ENCODE measurements around the gene CSPG4.
"Not testable (repeated sequence)": the region's sequence is repeated elsewhere in the genome, so short reads cannot be mapped to it uniquely, and the experiment has no call there.

Gene CSPG4

DNA sequence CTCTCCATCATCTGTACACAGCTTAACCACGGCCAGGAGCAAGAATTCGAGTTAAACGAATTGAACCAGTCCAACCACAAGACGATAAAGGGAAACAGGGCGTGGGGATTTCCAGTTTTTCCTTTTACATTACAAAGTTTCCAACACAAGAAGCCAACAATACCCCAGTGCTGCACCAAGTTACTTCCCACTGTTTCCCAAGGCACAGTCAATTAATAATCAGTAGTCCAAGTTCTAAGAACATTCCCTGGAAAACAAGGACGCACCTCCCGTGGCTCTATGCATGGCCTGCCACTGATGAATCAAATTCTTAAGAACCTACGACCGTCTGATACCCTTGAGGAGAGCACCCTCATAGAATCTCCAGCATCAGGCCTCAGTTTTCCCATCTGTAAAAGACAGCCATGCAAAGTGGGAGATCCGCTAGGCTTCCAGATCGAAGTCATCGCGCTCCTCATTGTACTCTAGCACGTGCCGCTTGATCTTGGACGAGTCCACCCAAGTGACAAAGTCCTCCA is 73.4 kb downstream of the CSPG4 start:
- Histone ChIP-seq H3K27me3 (ENCODE audit: insufficient read depth, poor library complexity, severe bottlenecking) (no peaks in the 10 kb centered on the region), H3K36me3 (ENCODE audit: low read depth) (peaks cover 20% of the 10 kb centered on the region), H3K4me1 (ENCODE audit: insufficient read depth, poor library complexity, severe bottlenecking) (peaks cover 6% of the 10 kb centered on the region), H3K9me3 (ENCODE audit: severe bottlenecking) (no peaks in the 10 kb centered on the region), H3K4me3 (ENCODE audit: severe bottlenecking) (peak overlapping the region; percentile 54), H3K27ac (ENCODE audit: poor library complexity, severe bottlenecking) (peak overlapping the region; percentile 85)
- DNase-seq (ENCODE audit: low spot score) (no peak), ATAC-seq (ENCODE audit: low read depth) (no peak)
- TF ChIP-seq, protein P1, sequence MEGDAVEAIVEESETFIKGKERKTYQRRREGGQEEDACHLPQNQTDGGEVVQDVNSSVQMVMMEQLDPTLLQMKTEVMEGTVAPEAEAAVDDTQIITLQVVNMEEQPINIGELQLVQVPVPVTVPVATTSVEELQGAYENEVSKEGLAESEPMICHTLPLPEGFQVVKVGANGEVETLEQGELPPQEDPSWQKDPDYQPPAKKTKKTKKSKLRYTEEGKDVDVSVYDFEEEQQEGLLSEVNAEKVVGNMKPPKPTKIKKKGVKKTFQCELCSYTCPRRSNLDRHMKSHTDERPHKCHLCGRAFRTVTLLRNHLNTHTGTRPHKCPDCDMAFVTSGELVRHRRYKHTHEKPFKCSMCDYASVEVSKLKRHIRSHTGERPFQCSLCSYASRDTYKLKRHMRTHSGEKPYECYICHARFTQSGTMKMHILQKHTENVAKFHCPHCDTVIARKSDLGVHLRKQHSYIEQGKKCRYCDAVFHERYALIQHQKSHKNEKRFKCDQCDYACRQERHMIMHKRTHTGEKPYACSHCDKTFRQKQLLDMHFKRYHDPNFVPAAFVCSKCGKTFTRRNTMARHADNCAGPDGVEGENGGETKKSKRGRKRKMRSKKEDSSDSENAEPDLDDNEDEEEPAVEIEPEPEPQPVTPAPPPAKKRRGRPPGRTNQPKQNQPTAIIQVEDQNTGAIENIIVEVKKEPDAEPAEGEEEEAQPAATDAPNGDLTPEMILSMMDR (IDR thresholded peaks at IDR 0.05; ENCODE audit: poor library complexity, severe bottlenecking) = no peak

DNA sequence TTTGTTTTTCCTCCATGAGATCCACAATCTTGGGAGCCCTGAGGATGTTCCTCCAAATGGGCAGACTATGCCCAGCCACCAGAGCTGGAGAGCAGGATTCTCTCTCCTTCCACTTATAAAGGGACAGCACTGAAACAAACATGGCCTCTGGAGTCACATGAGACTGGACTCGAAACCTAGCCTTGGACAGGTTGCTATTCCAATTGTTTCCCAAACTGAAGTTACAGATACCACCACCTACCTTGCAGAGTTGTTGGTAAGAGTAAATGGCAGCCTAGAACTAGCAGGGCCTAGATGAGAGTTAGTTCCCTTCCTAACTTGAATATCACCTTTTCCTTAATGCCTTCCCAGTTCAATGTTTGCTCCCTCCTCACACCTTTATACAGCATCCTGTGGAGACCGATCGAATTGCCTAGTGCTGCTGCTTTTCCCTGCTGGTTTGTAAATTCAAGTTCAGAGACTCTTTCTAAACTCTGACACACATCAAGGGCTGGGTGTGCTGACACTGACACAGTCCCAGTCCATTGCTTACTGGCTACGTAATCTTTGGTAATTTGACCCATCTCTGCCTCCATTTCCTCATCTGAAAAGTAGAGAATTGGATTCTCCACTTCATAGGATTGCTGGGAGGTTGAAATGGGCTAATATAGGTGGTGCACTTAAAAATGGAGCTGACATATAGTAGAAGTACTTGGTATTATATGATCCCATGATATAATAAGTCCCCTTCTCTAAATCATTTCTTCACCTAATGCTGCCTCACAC is 75.2 kb downstream of the CSPG4 start:
- ATAC-seq (ENCODE audit: low read depth) (no peak), DNase-seq (ENCODE audit: low spot score) (no peak)
- H3K36me3 ChIP-seq (ENCODE audit: low read depth) = peaks cover 20% of the 10 kb centered on the region
- H3K27ac ChIP-seq (ENCODE audit: poor library complexity, severe bottlenecking) = peak overlapping the region; percentile 85
- H3K4me3 ChIP-seq (ENCODE audit: severe bottlenecking) = no peak overlapping the region
- H3K9me3 ChIP-seq (ENCODE audit: severe bottlenecking) = no peaks in the 10 kb centered on the region
- TF ChIP-seq, protein P1 (IDR thresholded peaks at IDR 0.05; ENCODE audit: poor library complexity, severe bottlenecking) = no peak
- H3K27me3 ChIP-seq (ENCODE audit: insufficient read depth, poor library complexity, severe bottlenecking) = no peaks in the 10 kb centered on the region
- peaks cover 6% of the 10 kb centered on the region for H3K4me1 ChIP-seq (ENCODE audit: insufficient read depth, poor library complexity, severe bottlenecking)

DNA sequence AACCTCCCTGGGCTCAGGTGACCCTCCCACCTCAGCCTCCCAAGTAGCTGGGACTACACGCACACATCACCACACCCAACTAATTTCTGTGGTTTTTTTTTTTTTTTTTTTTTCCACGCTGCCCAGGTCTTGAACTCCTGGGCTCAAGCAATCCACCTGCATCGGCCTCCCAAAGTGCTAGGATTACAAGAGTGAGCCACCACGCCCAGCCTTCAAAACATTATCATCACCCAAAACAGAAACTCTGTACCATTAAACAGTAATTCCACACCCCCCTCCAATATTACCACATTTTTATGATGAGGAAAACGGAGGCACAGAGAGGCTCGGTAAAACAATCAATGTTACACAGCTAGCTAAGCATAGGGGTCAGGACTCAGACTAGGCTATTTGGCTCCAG is 76.6 kb downstream of the CSPG4 start:
- Histone ChIP-seq H3K4me3 (ENCODE audit: severe bottlenecking) (no peak overlapping the region), H3K27ac (ENCODE audit: poor library complexity, severe bottlenecking) (no peak overlapping the region), H3K27me3 (ENCODE audit: insufficient read depth, poor library complexity, severe bottlenecking) (no peaks in the 10 kb centered on the region), H3K36me3 (ENCODE audit: low read depth) (peaks cover 20% of the 10 kb centered on the region), H3K4me1 (ENCODE audit: insufficient read depth, poor library complexity, severe bottlenecking) (peaks cover 6% of the 10 kb centered on the region), H3K9me3 (ENCODE audit: severe bottlenecking) (no peaks in the 10 kb centered on the region)
- ATAC-seq (ENCODE audit: low read depth) = no peak
- DNase-seq (ENCODE audit: low spot score) = no peak
- TF ChIP-seq, protein P1 (IDR thresholded peaks at IDR 0.05; ENCODE audit: poor library complexity, severe bottlenecking) = no peak

DNA sequence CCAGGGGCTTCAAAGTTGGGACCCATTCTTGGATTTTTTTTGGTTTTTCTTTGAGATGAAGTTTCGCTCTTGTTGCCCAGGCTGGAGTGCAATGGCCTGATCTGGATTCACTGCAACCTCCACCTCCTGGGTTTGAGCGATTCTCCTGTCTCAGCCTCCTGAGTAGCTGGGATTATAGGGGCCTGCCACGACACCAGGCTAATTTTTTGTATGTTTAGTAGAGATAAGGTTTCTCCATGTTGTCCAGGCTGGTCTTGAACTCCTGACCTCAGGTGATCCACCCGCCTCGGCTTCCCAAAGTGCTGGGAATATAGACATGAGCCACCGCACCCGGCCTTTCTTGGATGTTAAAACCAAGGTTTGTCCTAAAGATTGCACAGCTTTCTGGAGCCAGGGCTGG is 78.7 kb downstream of the CSPG4 start:
- not testable (repeated sequence) for H3K4me1 ChIP-seq (ENCODE audit: insufficient read depth, poor library complexity, severe bottlenecking); H3K9me3 ChIP-seq (ENCODE audit: severe bottlenecking); H3K4me3 ChIP-seq (ENCODE audit: severe bottlenecking); ATAC-seq (ENCODE audit: low read depth); DNase-seq (ENCODE audit: low spot score); H3K27me3 ChIP-seq (ENCODE audit: insufficient read depth, poor library complexity, severe bottlenecking); H3K27ac ChIP-seq (ENCODE audit: poor library complexity, severe bottlenecking)
- peaks cover 15% of the 10 kb centered on the region for H3K36me3 ChIP-seq (ENCODE audit: low read depth)

DNA sequence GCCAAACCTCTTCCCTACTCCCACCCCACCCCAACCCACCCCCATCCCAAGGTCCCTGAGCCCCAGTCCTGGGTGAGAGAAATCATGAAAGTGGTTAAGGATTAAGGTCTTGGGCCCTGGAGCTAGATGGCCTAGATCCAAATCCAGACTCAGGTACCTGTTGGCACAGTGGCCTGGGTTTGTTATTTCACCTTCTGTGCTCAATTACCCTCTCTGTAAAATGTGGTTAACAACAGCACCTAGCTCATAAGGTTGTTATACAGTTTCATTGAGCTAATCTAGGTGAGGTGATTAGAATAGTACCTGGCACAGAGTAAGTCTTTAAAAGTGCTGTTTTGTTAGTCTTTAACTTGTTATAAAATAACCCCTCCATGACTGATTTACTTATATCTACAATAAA is 80.7 kb downstream of the CSPG4 start:
- Histone ChIP-seq H3K4me3 (ENCODE audit: severe bottlenecking) (no peak overlapping the region), H3K4me1 (ENCODE audit: insufficient read depth, poor library complexity, severe bottlenecking) (peaks cover 10% of the 10 kb centered on the region), H3K36me3 (ENCODE audit: low read depth) (no peaks in the 10 kb centered on the region), H3K27ac (ENCODE audit: poor library complexity, severe bottlenecking) (no peak overlapping the region), H3K27me3 (ENCODE audit: insufficient read depth, poor library complexity, severe bottlenecking) (no peaks in the 10 kb centered on the region), H3K9me3 (ENCODE audit: severe bottlenecking) (no peaks in the 10 kb centered on the region)
- 0 out of 3 replicates have a peak, but pooled peaks have one; percentile 15 for ATAC-seq (ENCODE audit: low read depth)
- TF ChIP-seq, protein P1 (IDR thresholded peaks at IDR 0.05; ENCODE audit: poor library complexity, severe bottlenecking) = no peak
- no peak for DNase-seq (ENCODE audit: low spot score)
